OCI-LY3 (cell line): ENCODE results near the gene BPNT1.
A peak's percentile ranks its signal among the peaks of the same experiment; 100 is the strongest.

Source experiments
- H2AFZ ChIP-seq: fragments of 200-600, 300-600 bp; shearing (Covaris generic); 2 replicates; pipeline ENCODE4 v1.6.0; 2014; ENCODE audit warnings: antibody characterized with exemption, low read depth, low read length
- H3K27ac ChIP-seq: fragments of 200-600, 300-600 bp; sonication (generic); 2 replicates; pipeline ENCODE4 v1.5.1; 2014; ENCODE audit warnings: mild to moderate bottlenecking, low read length, moderate library complexity, mixed read lengths
- H3K27me3 ChIP-seq: fragments of 200-600, 300-600 bp; sonication (generic); 2 replicates; pipeline ENCODE4 v1.6.1; 2014; ENCODE audit warnings: low read depth, low read length, mixed read lengths
- H3K36me3 ChIP-seq: fragments of 200-600, 300-600 bp; sonication (generic); replicated peaks from 2 replicates; pipeline ENCODE3; 2014; ENCODE audit warnings: low read depth, low read length, mixed read lengths
- H3K4me1 ChIP-seq: fragments of 300-600, 200-600 bp; sonication (generic); 2 replicates; pipeline ENCODE4 v1.6.1; 2014; ENCODE audit warnings: low read length, mixed read lengths
- H3K4me2 ChIP-seq: fragments of 200-600, 300-600 bp; sonication (generic); 2 replicates; pipeline ENCODE4 v1.6.1; 2014; ENCODE audit warnings: low read length, mixed read lengths
- H3K4me3 ChIP-seq: fragments of 300-600, 200-600 bp; sonication (generic); 2 replicates; pipeline ENCODE4 v1.5.1; 2014; ENCODE audit warnings: antibody characterized with exemption, mild to moderate bottlenecking, low read length, moderate library complexity
- H3K79me2 ChIP-seq: fragments of 300-600, 200-600 bp; shearing (Covaris generic); 2 replicates; pipeline ENCODE4 v1.6.1; 2014; ENCODE audit warnings: mild to moderate bottlenecking, low read length, mixed read lengths
- H3K9ac ChIP-seq: fragments of 300-600, 200-600 bp; shearing (Covaris generic); 2 replicates; pipeline ENCODE4 v1.6.0; 2014; ENCODE audit warnings: mild to moderate bottlenecking, low read length, moderate library complexity
- H3K9me3 ChIP-seq: fragments of 200-600, 300-600 bp; shearing (Covaris generic); 2 replicates; pipeline ENCODE4 v1.6.1; 2014; ENCODE audit warnings: low read length, mixed read lengths; ENCODE audit not compliant: insufficient read depth
- H4K20me1 ChIP-seq: fragments of 200-600, 300-600 bp; sonication (generic); 2 replicates; pipeline ENCODE4 v1.6.1; 2016; ENCODE audit warnings: low read length, mixed read lengths; ENCODE audit not compliant: insufficient read depth
- EZH2phosphoT487 ChIP-seq: fragments of 200-600 bp; shearing (Covaris generic); IDR thresholded peaks from 2 replicates; pipeline ENCODE4 v1.6.1; 2018; ENCODE audit warnings: antibody characterized with exemption, mixed run types, low read depth
- TF ChIP-seq, protein P1 (sequence below): fragments of 200-600, 300-600 bp; sonication (generic); IDR thresholded peaks from 2 replicates; pipeline ENCODE4 v1.5.1; 2014; ENCODE audit warnings: antibody characterized with exemption, low read length, low read depth

The BPNT1 gene

DNA sequence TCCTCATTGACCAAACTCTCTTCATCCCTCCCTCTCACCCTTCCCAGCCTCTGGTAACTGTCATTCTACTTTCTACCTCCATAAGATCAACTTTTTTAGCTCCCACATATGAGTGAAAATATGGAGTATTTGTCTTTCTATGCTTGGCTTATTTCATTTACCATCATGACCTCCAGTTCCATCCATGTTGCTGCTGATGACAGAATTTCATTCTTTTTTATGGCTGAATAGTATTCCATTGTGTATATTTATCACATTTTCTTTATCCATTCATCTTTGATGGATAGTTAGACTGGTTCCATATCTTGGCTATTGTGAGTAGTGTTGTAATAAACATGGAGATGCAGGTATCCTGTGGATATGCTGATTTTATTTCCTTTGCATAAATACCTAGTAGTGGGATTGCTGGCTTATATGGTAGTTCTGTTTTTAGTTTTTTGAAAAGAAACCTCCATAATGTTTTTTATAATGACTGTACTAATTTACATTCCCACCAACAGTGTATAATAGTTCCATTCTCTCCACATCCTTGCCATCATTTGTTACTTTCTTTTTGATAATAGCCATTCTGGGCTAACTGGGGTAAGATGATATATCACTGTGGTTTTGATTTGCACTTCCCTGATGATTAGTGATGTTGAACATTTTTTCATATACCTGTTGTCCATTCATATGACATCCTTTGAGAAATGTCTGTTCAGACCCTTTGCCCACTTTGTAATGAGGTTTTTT, 40.1 kb upstream of the BPNT1 start:
- H3K9me3 ChIP-seq: no peaks in the 10 kb centered on the region
- H3K27me3 ChIP-seq: no peaks in the 10 kb centered on the region
- no peak overlapping the region for H3K27ac ChIP-seq
- no peak overlapping the region for H2AFZ ChIP-seq
- H3K79me2 ChIP-seq: peaks cover 3% of the 10 kb centered on the region; the same call in 1 of the 2 replicates
- H3K4me2 ChIP-seq: no peak overlapping the region
- TF ChIP-seq, protein P1, sequence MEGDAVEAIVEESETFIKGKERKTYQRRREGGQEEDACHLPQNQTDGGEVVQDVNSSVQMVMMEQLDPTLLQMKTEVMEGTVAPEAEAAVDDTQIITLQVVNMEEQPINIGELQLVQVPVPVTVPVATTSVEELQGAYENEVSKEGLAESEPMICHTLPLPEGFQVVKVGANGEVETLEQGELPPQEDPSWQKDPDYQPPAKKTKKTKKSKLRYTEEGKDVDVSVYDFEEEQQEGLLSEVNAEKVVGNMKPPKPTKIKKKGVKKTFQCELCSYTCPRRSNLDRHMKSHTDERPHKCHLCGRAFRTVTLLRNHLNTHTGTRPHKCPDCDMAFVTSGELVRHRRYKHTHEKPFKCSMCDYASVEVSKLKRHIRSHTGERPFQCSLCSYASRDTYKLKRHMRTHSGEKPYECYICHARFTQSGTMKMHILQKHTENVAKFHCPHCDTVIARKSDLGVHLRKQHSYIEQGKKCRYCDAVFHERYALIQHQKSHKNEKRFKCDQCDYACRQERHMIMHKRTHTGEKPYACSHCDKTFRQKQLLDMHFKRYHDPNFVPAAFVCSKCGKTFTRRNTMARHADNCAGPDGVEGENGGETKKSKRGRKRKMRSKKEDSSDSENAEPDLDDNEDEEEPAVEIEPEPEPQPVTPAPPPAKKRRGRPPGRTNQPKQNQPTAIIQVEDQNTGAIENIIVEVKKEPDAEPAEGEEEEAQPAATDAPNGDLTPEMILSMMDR: no peak
- TF ChIP-seq EZH2phosphoT487: no peak
- peaks cover 3% of the 10 kb centered on the region; the same call in 1 of the 2 replicates for H4K20me1 ChIP-seq
- H3K36me3 ChIP-seq: peaks cover 42% of the 10 kb centered on the region
- no peak overlapping the region for H3K9ac ChIP-seq
- no peak overlapping the region for H3K4me3 ChIP-seq
- H3K4me1 ChIP-seq: peaks cover 8% of the 10 kb centered on the region; the same call in 1 of the 2 replicates

DNA sequence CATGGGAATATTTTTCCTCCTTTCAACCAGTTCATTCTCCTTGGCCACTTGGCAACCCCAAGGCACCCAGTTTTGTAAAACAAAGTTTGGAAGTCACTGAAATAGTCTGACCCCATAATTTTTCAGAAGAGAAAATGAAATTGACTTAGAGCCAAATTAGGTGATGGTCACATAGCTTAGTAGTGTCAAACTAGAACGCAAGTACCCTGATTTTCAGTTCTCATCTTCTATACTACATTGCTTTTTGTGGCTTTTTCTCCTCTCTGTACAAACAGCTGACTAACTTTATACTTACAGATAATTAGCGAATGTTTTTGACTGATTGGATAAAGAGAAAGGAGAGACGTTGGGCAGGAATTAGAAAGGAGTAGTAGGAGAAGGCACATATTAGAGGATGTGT, 37.5 kb upstream of the BPNT1 start:
- H3K9ac ChIP-seq: no peak overlapping the region
- peaks cover 8% of the 10 kb centered on the region; the same call in 1 of the 2 replicates for H4K20me1 ChIP-seq
- H3K27me3 ChIP-seq: no peaks in the 10 kb centered on the region
- peaks cover 1% of the 10 kb centered on the region; the same call in 1 of the 2 replicates for H3K79me2 ChIP-seq
- no peak overlapping the region for H3K27ac ChIP-seq
- H3K4me1 ChIP-seq: peaks cover 10% of the 10 kb centered on the region; the same call in 1 of the 2 replicates
- TF ChIP-seq, protein P1: no peak
- no peak for TF ChIP-seq EZH2phosphoT487
- H3K4me3 ChIP-seq: no peak overlapping the region
- H3K36me3 ChIP-seq: peaks cover 28% of the 10 kb centered on the region
- H3K4me2 ChIP-seq: no peak overlapping the region
- no peak overlapping the region for H2AFZ ChIP-seq
- no peaks in the 10 kb centered on the region for H3K9me3 ChIP-seq

DNA sequence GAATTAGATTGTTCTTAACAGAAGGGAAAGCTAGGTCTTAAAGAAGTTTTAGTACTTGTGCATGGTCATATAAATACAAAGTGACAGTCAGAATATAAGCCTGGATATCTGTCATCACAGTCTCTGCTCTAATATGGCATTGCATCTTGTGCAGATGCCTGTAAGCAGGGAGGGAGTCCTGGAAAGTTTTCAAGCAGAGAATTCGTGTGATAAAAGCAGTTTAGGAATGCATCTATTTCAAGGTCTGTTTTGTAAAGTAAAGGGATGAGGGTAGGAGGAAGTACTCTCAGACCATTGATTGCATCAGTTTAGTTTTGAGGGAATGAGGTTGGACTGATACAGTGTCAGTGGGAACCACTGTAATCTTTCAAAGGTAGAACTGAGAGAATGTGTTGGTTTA, 35.0 kb upstream of the BPNT1 start:
- no peak for TF ChIP-seq EZH2phosphoT487
- TF ChIP-seq, protein P1: no peak
- Histone ChIP-seq H3K4me2 (no peak overlapping the region), H3K9ac (no peak overlapping the region), H3K36me3 (peaks cover 16% of the 10 kb centered on the region), H3K9me3 (no peaks in the 10 kb centered on the region), H2AFZ (no peak overlapping the region), H4K20me1 (peaks cover 8% of the 10 kb centered on the region; the same call in 1 of the 2 replicates), H3K79me2 (no peaks in the 10 kb centered on the region), H3K4me1 (0 out of 2 replicates have a peak, but pooled peaks cover 2% of the 10 kb centered on the region), H3K27ac (no peak overlapping the region), H3K4me3 (no peak overlapping the region), H3K27me3 (no peaks in the 10 kb centered on the region)

DNA sequence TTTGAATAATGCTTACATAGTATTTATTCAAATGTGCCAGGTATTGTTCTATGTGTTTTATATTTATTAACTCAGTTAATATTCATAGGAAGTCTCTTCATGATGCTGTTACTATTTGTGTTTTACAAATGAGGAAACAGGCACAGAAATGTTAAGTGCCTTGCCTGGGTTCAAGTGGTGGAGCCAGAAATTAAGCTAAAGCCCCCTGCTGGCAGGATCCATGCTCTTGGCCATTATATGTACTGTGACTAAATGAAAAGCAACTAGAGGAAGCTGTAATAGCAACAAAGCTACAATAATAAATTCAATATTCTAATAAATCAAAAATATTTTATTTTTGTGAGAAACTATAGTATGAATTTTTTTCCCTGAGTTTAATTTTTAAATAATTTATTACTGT, 34.3 kb upstream of the BPNT1 start:
- Histone ChIP-seq H3K4me1 (0 out of 2 replicates have a peak, but pooled peaks cover 2% of the 10 kb centered on the region), H4K20me1 (peaks cover 5% of the 10 kb centered on the region; the same call in 1 of the 2 replicates), H3K9me3 (no peaks in the 10 kb centered on the region), H3K36me3 (peaks cover 11% of the 10 kb centered on the region), H3K4me2 (no peak overlapping the region), H2AFZ (no peak overlapping the region), H3K27ac (no peak overlapping the region), H3K4me3 (no peak overlapping the region), H3K27me3 (no peaks in the 10 kb centered on the region), H3K79me2 (no peaks in the 10 kb centered on the region), H3K9ac (no peak overlapping the region)
- no peak for TF ChIP-seq EZH2phosphoT487
- TF ChIP-seq, protein P1: peak; percentile 47
